ENCODE measurements around the gene MLH3. TPM values are rescaled to one million over a fixed set of nuclear protein-coding genes. Genes with fewer than 3 reads are reported as not detected.

The MLH3 gene
- total RNA-seq, 4 donors from 2014 or later = 16.4 to 83.4 (median 50.1) TPM

- Histone ChIP-seq H3K4me3 (no peak overlapping the region), H3K27me3 (no peaks in the 10 kb centered on the region), H3K36me3 (no peaks in the 10 kb centered on the region), H3K9me3 (no peaks in the 10 kb centered on the region), H3K27ac (no peak overlapping the region), H3K4me1 (peaks cover 0 to 9% of the 10 kb centered on the region in 2 donors)
- TF ChIP-seq POLR2A (IDR thresholded peaks at IDR 0.05) (no peak), CTCF (IDR thresholded peaks at IDR 0.05) (no peak)
- intact Hi-C loops (cut with DNase I; ENCODE audit: low total_unique reads) = no loop called here
- no peak for DNase-seq
These were observed 35.8 kb downstream of the MLH3 start for GRCh38 chr14:75015496-75015895.

GRCh38 chr14:75013290-75013689, 38.0 kb downstream of the MLH3 start:
- H3K27me3 ChIP-seq = no peaks in the 10 kb centered on the region
- TF ChIP-seq POLR2A (IDR thresholded peaks at IDR 0.05) (no peak), CTCF (IDR thresholded peaks at IDR 0.05) (no peak)
- peaks cover 0 to 9% of the 10 kb centered on the region in 2 donors for H3K4me1 ChIP-seq
- peak in 1 of 2 donors; percentile 32 for DNase-seq
- no peak overlapping the region for H3K4me3 ChIP-seq
- H3K36me3 ChIP-seq = no peaks in the 10 kb centered on the region
- H3K9me3 ChIP-seq = no peaks in the 10 kb centered on the region
- intact Hi-C loops (cut with DNase I; ENCODE audit: low total_unique reads) = no loop called here
- no peak overlapping the region for H3K27ac ChIP-seq

- Histone ChIP-seq H3K36me3 (no peaks in the 10 kb centered on the region), H3K4me3 (no peak overlapping the region), H3K9me3 (no peaks in the 10 kb centered on the region), H3K4me1 (peaks cover 0 to 17% of the 10 kb centered on the region in 2 donors), H3K27ac (peak overlapping the region; percentile 43 to 68), H3K27me3 (no peaks in the 10 kb centered on the region)
- intact Hi-C loops (cut with DNase I; ENCODE audit: low total_unique reads) = no loop called here
- DNase-seq = no peak
- TF ChIP-seq POLR2A (IDR thresholded peaks at IDR 0.05) (no peak), CTCF (IDR thresholded peaks at IDR 0.05) (no peak)
These were observed 39.8 kb downstream of the MLH3 start for GRCh38 chr14:75011356-75011994.

- H3K9me3 ChIP-seq = no peaks in the 10 kb centered on the region
- H3K4me3 ChIP-seq = no peak overlapping the region
- H3K4me1 ChIP-seq = peaks cover 0 to 17% of the 10 kb centered on the region in 2 donors
- no peak for TF ChIP-seq CTCF (IDR thresholded peaks at IDR 0.05)
- H3K27ac ChIP-seq = peak overlapping the region; percentile 43 to 68
- no peaks in the 10 kb centered on the region for H3K27me3 ChIP-seq
- no peaks in the 10 kb centered on the region for H3K36me3 ChIP-seq
- intact Hi-C loops (cut with DNase I; ENCODE audit: low total_unique reads) = no loop called here
- DNase-seq = no peak
These were observed 40.7 kb downstream of the MLH3 start for GRCh38 chr14:75010472-75011093.

GRCh38 chr14:75009176-75009575, 42.1 kb downstream of the MLH3 start:
- intact Hi-C loops (cut with DNase I; ENCODE audit: low total_unique reads) = no loop called here
- H3K9me3 ChIP-seq = no peaks in the 10 kb centered on the region
- H3K36me3 ChIP-seq = no peaks in the 10 kb centered on the region
- no peak overlapping the region for H3K27ac ChIP-seq
- no peak for TF ChIP-seq POLR2A (IDR thresholded peaks at IDR 0.05)
- no peak for TF ChIP-seq CTCF (IDR thresholded peaks at IDR 0.05)
- H3K4me3 ChIP-seq = no peak overlapping the region
- H3K27me3 ChIP-seq = no peaks in the 10 kb centered on the region
- no peak for DNase-seq
- H3K4me1 ChIP-seq = peaks cover 2 to 17% of the 10 kb centered on the region in 2 donors
